Gastroesophageal sphincter (tissue), 4 donors: ENCODE results near the gene CMSS1. TPM values are rescaled to one million over a fixed set of nuclear protein-coding genes. Genes with fewer than 3 reads are reported as not detected.

Experiments
- ATAC-seq: fragments of 150-250 bp; one replicate; pipeline ENCODE4 v1.9.1; 2016; ENCODE audit warnings: mild to moderate bottlenecking, moderate library complexity
- H3K27ac ChIP-seq, 4 donors: fragments of 200-600 bp; sonication (generic) in 3 of 4; 1 replicate in 3 of 4; 2 replicates in 1 of 4; pipeline ENCODE4 v1.5.1; 2016 to 2019
- H3K27me3 ChIP-seq: fragments of 200-600 bp; sonication (generic); one replicate; pipeline ENCODE4 v1.5.1; 2019
- H3K36me3 ChIP-seq, 2 donors: fragments of 200-600 bp; sonication (generic); one replicate each; pipeline ENCODE4 v1.5.1; 2019; ENCODE audit warnings: control low read depth in 1 of 2
- H3K4me1 ChIP-seq, 3 donors: fragments of 200-600 bp; sonication (generic); 1 replicate in 2 of 3; 2 replicates in 1 of 3; pipeline ENCODE4 v1.5.1; 2016 to 2019; ENCODE audit warnings: control low read depth in 2 of 3
- H3K4me3 ChIP-seq, 2 donors: fragments of 200-600 bp; sonication (generic); one replicate each; pipeline ENCODE4 v1.5.1; 2019; ENCODE audit warnings: mild to moderate bottlenecking in 1 of 2, moderate library complexity in 1 of 2
- H3K9me3 ChIP-seq, 3 donors: fragments of 200-600 bp; sonication (generic); one replicate each; pipeline ENCODE4 v1.5.1; 2017 to 2019; ENCODE audit warnings: control low read depth in 2 of 3
- EP300 ChIP-seq: sonication (generic); formaldehyde crosslinking; IDR thresholded peaks from one replicate; pipeline ENCODE4 v1.6.1; 2017; ENCODE audit warnings: antibody characterized with exemption, mild to moderate bottlenecking
- POLR2A ChIP-seq, 2 donors: fragments of 450-650 bp; IDR thresholded peaks; one replicate each; pipeline ENCODE4 v1.6.1; 2017; ENCODE audit warnings: antibody characterized with exemption in 2 of 2, mild to moderate bottlenecking in 2 of 2, moderate library complexity in 1 of 2
- POLR2AphosphoS5 ChIP-seq: sonication (generic); formaldehyde crosslinking; IDR thresholded peaks from one replicate; pipeline ENCODE4 v1.6.1; 2017; ENCODE audit warnings: antibody characterized with exemption
- WGBS, 2 donors: methylation state at CpG; one replicate each; pipeline ENCODE4 v1.1.5; 2018; ENCODE audit warnings: low coverage in 1 of 2; 5-methylcytosine and 5-hydroxymethylcytosine counted together
- total RNA-seq, 4 donors: library from RNA; depleted of rRNA; stranded (reverse); fragments of >200 nt; gene quantifications; one replicate each; pipeline ENCODE4 v1.1.0, GENCODE V29; 2016
- TF ChIP-seq, protein P1 (sequence below), 4 experiments: fragments of 200-600 bp in 2 of 4; fragments of 450-650 bp in 2 of 4; sonication (generic) in 1 of 4; IDR thresholded peaks; one replicate each; pipeline ENCODE4 v1.5.1; 2017 to 2019; ENCODE audit warnings: antibody characterized with exemption in 4 of 4, mild to moderate bottlenecking in 2 of 4, moderate library complexity in 2 of 4

CMSS1 gene
- total RNA-seq, 4 donors from 2014 or later, result 15.2 to 20.8 (median 16.6) TPM

GRCh38 chr3:100136921-100137320, 319.3 kb downstream of the CMSS1 start:
- no peak overlapping the region for H3K4me3 ChIP-seq
- no peaks in the 10 kb centered on the region for H3K9me3 ChIP-seq
- no peak for TF ChIP-seq EP300
- TF ChIP-seq POLR2AphosphoS5, result no peak
- TF ChIP-seq POLR2A (IDR thresholded peaks at IDR 0.05), result no peak
- TF ChIP-seq, protein P1, sequence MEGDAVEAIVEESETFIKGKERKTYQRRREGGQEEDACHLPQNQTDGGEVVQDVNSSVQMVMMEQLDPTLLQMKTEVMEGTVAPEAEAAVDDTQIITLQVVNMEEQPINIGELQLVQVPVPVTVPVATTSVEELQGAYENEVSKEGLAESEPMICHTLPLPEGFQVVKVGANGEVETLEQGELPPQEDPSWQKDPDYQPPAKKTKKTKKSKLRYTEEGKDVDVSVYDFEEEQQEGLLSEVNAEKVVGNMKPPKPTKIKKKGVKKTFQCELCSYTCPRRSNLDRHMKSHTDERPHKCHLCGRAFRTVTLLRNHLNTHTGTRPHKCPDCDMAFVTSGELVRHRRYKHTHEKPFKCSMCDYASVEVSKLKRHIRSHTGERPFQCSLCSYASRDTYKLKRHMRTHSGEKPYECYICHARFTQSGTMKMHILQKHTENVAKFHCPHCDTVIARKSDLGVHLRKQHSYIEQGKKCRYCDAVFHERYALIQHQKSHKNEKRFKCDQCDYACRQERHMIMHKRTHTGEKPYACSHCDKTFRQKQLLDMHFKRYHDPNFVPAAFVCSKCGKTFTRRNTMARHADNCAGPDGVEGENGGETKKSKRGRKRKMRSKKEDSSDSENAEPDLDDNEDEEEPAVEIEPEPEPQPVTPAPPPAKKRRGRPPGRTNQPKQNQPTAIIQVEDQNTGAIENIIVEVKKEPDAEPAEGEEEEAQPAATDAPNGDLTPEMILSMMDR (IDR thresholded peaks at IDR 0.05), result no peak
- peak overlapping the region in 3 of 4 donors; percentile 13 to 41 (median 31) for H3K27ac ChIP-seq
- ATAC-seq, result peak; percentile 50
- peaks cover 0 to 14% (median 0%) of the 10 kb centered on the region in 3 donors for H3K4me1 ChIP-seq
- no peaks in the 10 kb centered on the region for H3K27me3 ChIP-seq
- WGBS, 2 donors, result 56% methylated on average over 1 of the region's 1 CpG; no CpG with 5 or more reads in 1 of the 2 donors
- no peaks in the 10 kb centered on the region for H3K36me3 ChIP-seq

- 86 to 92% methylated on average over 1 of the region's 1 CpG for WGBS, 2 donors
- peaks cover 0 to 12% (median 0%) of the 10 kb centered on the region in 3 donors for H3K4me1 ChIP-seq
These were observed 323.3 kb downstream of the CMSS1 start for GRCh38 chr3:100140976-100141375.

DNA sequence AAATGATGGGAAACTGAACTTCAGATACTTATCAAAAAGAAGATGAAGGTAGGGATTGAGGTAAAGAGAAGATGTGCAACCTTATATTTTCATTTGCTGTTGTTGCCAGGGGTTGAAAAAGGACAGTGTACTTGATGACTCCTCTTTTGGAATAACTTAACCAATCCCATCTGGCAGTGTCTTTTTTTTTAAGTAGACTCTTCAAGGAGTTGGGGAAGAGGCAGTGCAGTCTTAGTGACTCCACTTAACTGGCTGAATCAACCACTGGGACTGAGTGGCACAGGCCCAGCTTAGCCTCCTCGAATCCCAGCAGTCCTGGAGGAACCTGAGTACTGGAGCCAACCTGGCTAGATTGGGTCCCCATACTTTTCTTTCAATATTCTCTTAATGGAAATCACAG, 323.9 kb downstream of the CMSS1 start:
- H3K36me3 ChIP-seq, result no peaks in the 10 kb centered on the region
- no peak for TF ChIP-seq POLR2A (IDR thresholded peaks at IDR 0.05)
- TF ChIP-seq, protein P1 (IDR thresholded peaks at IDR 0.05), result no peak
- TF ChIP-seq POLR2AphosphoS5, result no peak
- TF ChIP-seq EP300, result no peak
- H3K4me3 ChIP-seq, result no peak overlapping the region
- 86% methylated on average over 1 of the region's 1 CpG; no CpG with 5 or more reads in 1 of the 2 donors for WGBS, 2 donors
- no peak for ATAC-seq
- peaks cover 0 to 6% (median 0%) of the 10 kb centered on the region in 3 donors for H3K4me1 ChIP-seq
- no peaks in the 10 kb centered on the region for H3K27me3 ChIP-seq
- H3K27ac ChIP-seq, result no peak overlapping the region
- H3K9me3 ChIP-seq, result peaks cover 0 to 10% (median 0%) of the 10 kb centered on the region in 3 donors

More at GRCh38 chr3:100140976-100141375, 323.3 kb downstream of the CMSS1 start:
- Histone ChIP-seq H3K9me3 (peaks cover 0 to 10% (median 0%) of the 10 kb centered on the region in 3 donors), H3K4me3 (no peak overlapping the region), H3K36me3 (no peaks in the 10 kb centered on the region), H3K27ac (no peak overlapping the region), H3K27me3 (no peaks in the 10 kb centered on the region)
- no peak for ATAC-seq
- TF ChIP-seq POLR2AphosphoS5 (no peak), EP300 (no peak), POLR2A (IDR thresholded peaks at IDR 0.05) (no peak)
- TF ChIP-seq, protein P1 (IDR thresholded peaks at IDR 0.05), result no peak

DNA sequence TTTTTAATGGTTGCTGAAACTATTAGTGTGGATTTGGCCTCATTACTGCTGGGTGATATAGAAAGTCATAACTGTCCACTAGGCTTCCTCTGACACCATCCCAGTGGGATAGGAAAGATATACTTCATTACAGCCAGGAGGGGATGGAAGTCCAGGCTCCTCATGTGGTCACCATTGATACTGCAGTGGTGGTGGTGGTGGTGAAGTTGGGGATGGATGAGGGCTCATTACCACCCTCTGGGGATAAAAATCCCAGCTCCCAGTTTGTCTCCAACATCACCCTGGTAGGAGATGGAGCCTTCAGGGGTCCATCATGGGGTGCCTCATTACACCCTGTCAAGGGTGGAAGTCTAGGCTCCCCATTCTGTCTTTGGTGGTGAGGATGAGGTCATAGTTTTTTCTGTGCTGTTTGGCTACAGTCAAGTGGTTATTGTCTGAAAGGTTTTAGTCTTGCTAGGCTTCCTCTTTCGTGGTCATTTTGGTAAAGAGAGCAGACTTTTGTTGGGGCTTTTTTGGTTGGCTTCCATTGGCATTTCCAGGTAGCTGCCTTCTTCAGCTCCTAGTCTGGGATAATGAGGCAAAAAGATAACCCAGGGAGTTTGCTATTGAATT, 326.7 kb downstream of the CMSS1 start:
- H3K27ac ChIP-seq, result no peak overlapping the region
- TF ChIP-seq POLR2AphosphoS5 (no peak), EP300 (no peak), POLR2A (IDR thresholded peaks at IDR 0.05) (no peak)
- TF ChIP-seq, protein P1 (IDR thresholded peaks at IDR 0.05), result no peak
- peaks cover 0 to 6% of the 10 kb centered on the region in 2 donors for H3K36me3 ChIP-seq
- no peak for ATAC-seq
- H3K4me1 ChIP-seq, result peaks cover 0 to 4% (median 0%) of the 10 kb centered on the region in 3 donors
- H3K4me3 ChIP-seq, result no peak overlapping the region
- 75 to 100% methylated on average over 1 of the region's 1 CpG for WGBS, 2 donors
- peaks cover 0 to 10% (median 0%) of the 10 kb centered on the region in 3 donors for H3K9me3 ChIP-seq
- no peaks in the 10 kb centered on the region for H3K27me3 ChIP-seq

DNA sequence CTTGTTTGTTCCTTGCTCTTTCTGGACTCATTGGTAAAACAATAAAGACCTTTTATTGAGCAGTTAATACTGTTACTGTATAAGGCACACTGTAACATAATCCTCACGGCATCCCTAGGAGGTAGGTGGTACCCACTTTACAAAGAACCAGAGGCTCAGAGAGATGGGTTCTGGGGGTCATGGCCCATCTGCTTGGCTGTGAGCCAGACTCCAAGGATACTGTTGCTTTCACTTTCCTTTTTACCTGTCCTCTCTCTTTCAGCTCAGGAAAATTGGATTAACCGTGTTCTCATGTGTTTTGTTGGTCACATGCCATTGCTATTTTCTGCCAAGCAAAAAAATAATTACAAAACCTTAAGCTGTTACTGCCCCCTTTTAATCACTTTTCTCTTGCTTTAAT, 331.5 kb downstream of the CMSS1 start:
- TF ChIP-seq POLR2AphosphoS5, result no peak
- TF ChIP-seq, protein P1 (IDR thresholded peaks at IDR 0.05), result no peak
- no peak for TF ChIP-seq EP300
- TF ChIP-seq POLR2A (IDR thresholded peaks at IDR 0.05), result no peak
- peaks cover 0 to 6% of the 10 kb centered on the region in 2 donors for H3K36me3 ChIP-seq
- no peaks in the 10 kb centered on the region for H3K9me3 ChIP-seq
- WGBS, 2 donors, result 88 to 94% methylated on average over 2 of the region's 2 CpGs
- no peak overlapping the region for H3K4me3 ChIP-seq
- H3K4me1 ChIP-seq, result peaks cover 0 to 34% (median 5%) of the 10 kb centered on the region in 3 donors
- H3K27ac ChIP-seq, result peak overlapping the region in 2 of 4 donors; percentile 68 to 71
- ATAC-seq, result no peak
- no peaks in the 10 kb centered on the region for H3K27me3 ChIP-seq
